CD4-positive, alpha-beta memory T cell (primary cell): ENCODE data around the gene KRTAP9-9. TPM values are rescaled to one million over a fixed set of nuclear protein-coding genes. Genes with fewer than 3 reads are reported as not detected.
A peak's percentile ranks its signal among the peaks of the same experiment; 100 is the strongest.
"Not testable (repeated sequence)": the region's sequence is repeated elsewhere in the genome, so short reads cannot be mapped to it uniquely, and the experiment has no call there.

Experiments
- CTCF ChIA-PET: fragments of 350-600 bp; sonication (Branson Sonifier 250); formaldehyde crosslinking; loops from one replicate; lab custom pipeline; 2021; ENCODE audit warnings: inconsistent platforms; ENCODE audit not compliant: partially characterized antibody; lab: Charles Lee
- POLR2A ChIA-PET: fragments of 350-600 bp; sonication (Branson Sonifier 250); formaldehyde crosslinking; loops from one replicate; lab custom pipeline; 2021; ENCODE audit not compliant: partially characterized antibody; lab: Charles Lee
- DNase-seq, 5 donors: peaks; one replicate each; pipeline versions ENCODE4 v3.0.0 to v3.0.0-alpha.2; 2020 to 2022; ENCODE audit warnings: mixed read lengths in 1 of 5
- H3K27ac ChIP-seq: one replicate; pipeline ENCODE4 v1.7.0; 2013; ENCODE audit warnings: low read depth, low read length
- H3K27me3 ChIP-seq: 2 replicates; pipeline ENCODE4 v1.7.0; 2013; ENCODE audit warnings: mild to moderate bottlenecking, low read length, moderate library complexity; ENCODE audit not compliant: insufficient read depth
- H3K36me3 ChIP-seq: 2 replicates; pipeline ENCODE4 v1.7.0; 2013; ENCODE audit warnings: mild to moderate bottlenecking, low read length, moderate library complexity; ENCODE audit not compliant: insufficient read depth
- H3K4me1 ChIP-seq: 2 replicates; pipeline ENCODE4 v1.7.0; 2013; ENCODE audit warnings: mild to moderate bottlenecking, low read length, moderate library complexity; ENCODE audit not compliant: insufficient read depth
- H3K4me3 ChIP-seq, 2 donors: one replicate each; pipeline ENCODE4 v1.7.0; 2013; ENCODE audit warnings: low read length in 2 of 2, mild to moderate bottlenecking in 1 of 2
- H3K9me3 ChIP-seq, 2 donors: one replicate each; pipeline ENCODE4 v1.7.0; 2013; ENCODE audit warnings: low read length in 2 of 2, control low read depth in 1 of 2; ENCODE audit not compliant: control insufficient read depth in 1 of 2
- H3K27ac Mint-ChIP-seq, 7 donors: one replicate each; pipeline ENCODE4 v1.8.0; 2020 to 2021; ENCODE audit warnings: mixed read lengths in 7 of 7, mild to moderate bottlenecking in 6 of 7, inconsistent platforms in 3 of 7, moderate library complexity in 3 of 7
- H3K27me3 Mint-ChIP-seq, 2 donors: one replicate each; pipeline ENCODE4 v1.8.0; 2020 to 2021; ENCODE audit warnings: mixed read lengths in 2 of 2
- H3K36me3 Mint-ChIP-seq, 2 donors: one replicate each; pipeline ENCODE4 v1.8.0; 2020 to 2021; ENCODE audit warnings: mixed read lengths in 2 of 2, inconsistent platforms in 1 of 2, mild to moderate bottlenecking in 1 of 2
- H3K4me1 Mint-ChIP-seq, 4 donors: one replicate each; pipeline ENCODE4 v1.8.0; 2020 to 2021; ENCODE audit warnings: mixed read lengths in 4 of 4, mild to moderate bottlenecking in 1 of 4
- H3K4me3 Mint-ChIP-seq, 8 donors: one replicate each; pipeline ENCODE4 v1.8.0; 2020 to 2021; ENCODE audit warnings: mixed read lengths in 8 of 8, mild to moderate bottlenecking in 7 of 8, moderate library complexity in 6 of 8, inconsistent platforms in 3 of 8
- H3K9me3 Mint-ChIP-seq, 8 donors: one replicate each; pipeline ENCODE4 v1.8.0; 2020 to 2021; ENCODE audit warnings: mixed read lengths in 8 of 8, mild to moderate bottlenecking in 5 of 8, inconsistent platforms in 3 of 8, moderate library complexity in 1 of 8
- intact Hi-C: fragments of 100-400 bp; cut with micrococcal nuclease; formaldehyde crosslinking; loops from one replicate; pipeline ENCODE4 v1.15.1; 2023
- polyA plus RNA-seq, 2 donors: library from polyadenylated mRNA; unstranded; fragments of 300-500 nt; fragmentation: Illumina TruSeq; gene quantifications; one replicate each; pipeline ENCODE4 v1.2.3, GENCODE V29; 2021
- total RNA-seq, 2 experiments: library from RNA; stranded (reverse); gene quantifications; one replicate each; pipeline ENCODE4 v1.2.3, GENCODE V29; 2021

Gene KRTAP9-9
- total and polyA plus RNA-seq, 4 experiments from 2014 or later, result not detected

- H3K4me1 Mint-ChIP-seq, H3K27ac ChIP-seq, DNase-seq, H3K36me3 Mint-ChIP-seq, H3K4me3 ChIP-seq, H3K4me3 Mint-ChIP-seq, H3K9me3 Mint-ChIP-seq, H3K9me3 ChIP-seq, POLR2A ChIA-PET, H3K36me3 ChIP-seq, H3K27ac Mint-ChIP-seq, H3K27me3 ChIP-seq, H3K27me3 Mint-ChIP-seq, H3K4me1 ChIP-seq, intact Hi-C loops, CTCF ChIA-PET: not testable (repeated sequence)
These were observed 5.4 kb upstream of the KRTAP9-9 start, which contains the start of gene KRTAP9-4 for GRCh38 chr17:41249637-41250240. Gene KRTAP9-4, plus strand, starts transcription at chr17:41249687. Its CDS starts 34 bp downstream, at chr17:41249721.

- Mint-ChIP-seq H3K9me3 (no peaks in the 10 kb centered on the region), H3K4me3 (no peak overlapping the region), H3K27ac (no peak overlapping the region), H3K27me3 (peaks cover 7 to 14% of the 10 kb centered on the region in 2 donors), H3K4me1 (peaks cover 0 to 9% (median 0%) of the 10 kb centered on the region in 4 donors), H3K36me3 (no peaks in the 10 kb centered on the region)
- intact Hi-C loops, result no loop called here
- CTCF ChIA-PET, result no interaction called here
- no peaks in the 10 kb centered on the region for H3K36me3 ChIP-seq
- H3K4me3 ChIP-seq, result no peak overlapping the region
- no peaks in the 10 kb centered on the region for H3K4me1 ChIP-seq
- H3K9me3 ChIP-seq, result no peaks in the 10 kb centered on the region
- no peaks in the 10 kb centered on the region for H3K27me3 ChIP-seq
- POLR2A ChIA-PET, result no interaction called here
- no peak overlapping the region for H3K27ac ChIP-seq
- DNase-seq, result no peak
These were observed 3.9 kb upstream of the KRTAP9-9 start for GRCh38 chr17:41251261-41251660.

DNA sequence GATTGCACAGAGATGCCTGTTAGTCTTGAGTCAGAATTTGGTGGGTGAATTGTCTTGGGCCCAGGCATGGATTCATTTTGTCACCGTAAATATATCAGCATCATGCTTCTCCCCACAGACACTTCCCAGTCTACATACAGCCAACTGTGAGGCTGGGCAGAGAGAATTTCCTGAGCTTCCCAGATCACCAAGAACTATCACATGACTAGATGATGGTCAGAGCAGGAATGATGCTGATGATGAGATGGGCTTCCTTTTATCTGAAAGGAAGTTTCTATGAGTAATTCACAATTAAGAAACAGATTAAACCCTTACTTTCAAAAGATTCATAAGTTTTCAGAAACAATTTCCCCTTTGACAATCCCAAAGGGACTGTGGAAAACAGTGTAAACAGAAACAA, 323 bp upstream of the KRTAP9-9 start:
- Mint-ChIP-seq H3K9me3 (no peaks in the 10 kb centered on the region), H3K27me3 (peaks cover 11 to 19% of the 10 kb centered on the region in 2 donors), H3K36me3 (no peaks in the 10 kb centered on the region), H3K4me3 (no peak overlapping the region), H3K27ac (no peak overlapping the region), H3K4me1 (peaks cover 0 to 5% (median under 1%) of the 10 kb centered on the region in 4 donors)
- Histone ChIP-seq H3K4me1 (no peaks in the 10 kb centered on the region), H3K27me3 (no peaks in the 10 kb centered on the region), H3K27ac (no peak overlapping the region), H3K9me3 (no peaks in the 10 kb centered on the region), H3K4me3 (no peak overlapping the region), H3K36me3 (no peaks in the 10 kb centered on the region)
- no peak for DNase-seq
- intact Hi-C loops, result no loop called here
- ChIA-PET CTCF (no interaction called here), POLR2A (no interaction called here)

DNA sequence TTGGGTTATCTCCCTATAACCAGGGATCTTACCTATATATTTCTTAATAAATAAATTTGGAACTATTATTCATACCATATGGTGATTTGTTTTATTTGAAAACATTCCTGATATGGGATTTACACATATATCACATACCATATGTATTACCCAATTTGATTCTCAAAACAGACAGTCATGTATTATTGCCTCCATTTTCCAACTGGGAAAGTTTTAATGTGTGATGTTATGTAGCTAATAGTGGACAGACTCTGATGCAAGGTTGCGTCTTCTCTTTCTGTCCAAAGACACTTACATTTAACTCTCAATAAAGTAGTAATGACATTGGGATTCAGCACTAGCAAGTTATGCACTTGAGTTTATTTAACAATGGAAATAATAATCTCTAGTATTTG, 1.1 kb downstream of the KRTAP9-9 start:
- Mint-ChIP-seq H3K9me3 (no peaks in the 10 kb centered on the region), H3K4me3 (no peak overlapping the region)

GRCh38 chr17:41258406-41258805, 3.2 kb downstream of the KRTAP9-9 start:
- no peaks in the 10 kb centered on the region for H3K4me1 ChIP-seq
- H3K9me3 ChIP-seq, result no peaks in the 10 kb centered on the region
- no peaks in the 10 kb centered on the region for H3K36me3 ChIP-seq
- no peak overlapping the region for H3K4me3 ChIP-seq
- no peak overlapping the region for H3K27ac ChIP-seq
- ChIA-PET POLR2A (no interaction called here), CTCF (no interaction called here)
- intact Hi-C loops, result no loop called here
- DNase-seq, result no peak
- peaks cover 0 to 2% (median 0%) of the 10 kb centered on the region in 8 donors for H3K9me3 Mint-ChIP-seq
- peaks cover 18 to 20% of the 10 kb centered on the region in 2 donors for H3K27me3 Mint-ChIP-seq
- no peak overlapping the region for H3K4me3 Mint-ChIP-seq
- H3K27me3 ChIP-seq, result no peaks in the 10 kb centered on the region
- no peaks in the 10 kb centered on the region for H3K36me3 Mint-ChIP-seq
- no peak overlapping the region for H3K27ac Mint-ChIP-seq
- H3K4me1 Mint-ChIP-seq, result peaks cover 8 to 17% (median 13%) of the 10 kb centered on the region in 4 donors

More for the DNA sequence above, 1.1 kb downstream of the KRTAP9-9 start:
- Mint-ChIP-seq H3K36me3 (no peaks in the 10 kb centered on the region), H3K27ac (no peak overlapping the region), H3K27me3 (peaks cover 16 to 22% of the 10 kb centered on the region in 2 donors), H3K4me1 (peaks cover 4 to 12% (median 9%) of the 10 kb centered on the region in 4 donors)
- Histone ChIP-seq H3K36me3 (no peaks in the 10 kb centered on the region), H3K4me3 (no peak overlapping the region), H3K27me3 (no peaks in the 10 kb centered on the region), H3K27ac (no peak overlapping the region), H3K4me1 (no peaks in the 10 kb centered on the region), H3K9me3 (no peaks in the 10 kb centered on the region)
- CTCF ChIA-PET, result no interaction called here
- intact Hi-C loops, result no loop called here
- DNase-seq, result no peak
- POLR2A ChIA-PET, result no interaction called here

- Histone ChIP-seq H3K27me3 (no peaks in the 10 kb centered on the region), H3K4me3 (no peak overlapping the region), H3K27ac (no peak overlapping the region), H3K4me1 (no peaks in the 10 kb centered on the region), H3K9me3 (no peaks in the 10 kb centered on the region), H3K36me3 (no peaks in the 10 kb centered on the region)
- Mint-ChIP-seq H3K36me3 (no peaks in the 10 kb centered on the region), H3K9me3 (peaks cover 0 to 2% (median 0%) of the 10 kb centered on the region in 8 donors), H3K27me3 (peaks cover 17 to 27% of the 10 kb centered on the region in 2 donors), H3K27ac (no peak overlapping the region), H3K4me1 (peaks cover 10 to 30% (median 15%) of the 10 kb centered on the region in 4 donors), H3K4me3 (no peak overlapping the region)
- POLR2A ChIA-PET, result no interaction called here
- DNase-seq, result no peak
- CTCF ChIA-PET, result no interaction called here
- intact Hi-C loops, result loop anchor here (5.0 kb wide), 1 partner anchor 44 kb away; the partner anchor contains the start of gene KRTAP16-1
These were observed 8.0 kb downstream of the KRTAP9-9 start for GRCh38 chr17:41263212-41263611.

GRCh38 chr17:41264599-41264998, 9.4 kb downstream of the KRTAP9-9 start:
- Histone ChIP-seq H3K27ac (no peak overlapping the region), H3K4me3 (no peak overlapping the region), H3K27me3 (no peaks in the 10 kb centered on the region), H3K36me3 (no peaks in the 10 kb centered on the region), H3K9me3 (no peaks in the 10 kb centered on the region), H3K4me1 (no peaks in the 10 kb centered on the region)
- peaks cover 20 to 27% of the 10 kb centered on the region in 2 donors for H3K27me3 Mint-ChIP-seq
- no peaks in the 10 kb centered on the region for H3K36me3 Mint-ChIP-seq
- intact Hi-C loops, result loop anchor here (1.0 to 5.0 kb wide), 2 partner anchors 12 to 43 kb away; partner anchors contain the start of gene KRTAP16-1
- peak overlapping the region in 1 of 7 donors; percentile 1 for H3K27ac Mint-ChIP-seq
- POLR2A ChIA-PET, result no interaction called here
- H3K4me3 Mint-ChIP-seq, result no peak overlapping the region
- CTCF ChIA-PET, result no interaction called here
- DNase-seq, result no peak
- peaks cover 0 to 2% (median 0%) of the 10 kb centered on the region in 8 donors for H3K9me3 Mint-ChIP-seq
- peaks cover 10 to 30% (median 15%) of the 10 kb centered on the region in 4 donors for H3K4me1 Mint-ChIP-seq
